DMS53 (cell line): ENCODE data around the gene NTF4.
A peak's percentile ranks its signal among the peaks of the same experiment; 100 is the strongest.

Experiments
- DNase-seq: peaks from one replicate; lab custom pipeline; 2025; lab: John Stamatoyannopoulos, UW

Gene NTF4

GRCh38 chr19:49020931-49021895, 43.4 kb downstream of the NTF4 start:
- peak; percentile 41 for DNase-seq

- DNase-seq: no peak
Observed at GRCh38 chr19:49020342-49020741, 44.3 kb downstream of the NTF4 start.

GRCh38 chr19:49019242-49019932, 45.2 kb downstream of the NTF4 start:
- DNase-seq: peak; percentile 84

GRCh38 chr19:49018388-49019241, 46.0 kb downstream of the NTF4 start:
- DNase-seq: peak; percentile 56

- DNase-seq: peak; percentile 84
Observed at GRCh38 chr19:49017666-49018351, 46.8 kb downstream of the NTF4 start.

- peak; percentile 42 for DNase-seq
Observed at GRCh38 chr19:49017041-49017665, 47.5 kb downstream of the NTF4 start, which contains the start of gene LHB. Gene LHB, minus strand, starts transcription at chr19:49017091. Its CDS starts 10 bp downstream, at chr19:49017081.

GRCh38 chr19:49016067-49016839, 48.4 kb downstream of the NTF4 start:
- no peak for DNase-seq

GRCh38 chr19:49014870-49015255, 49.8 kb downstream of the NTF4 start:
- DNase-seq: no peak

GRCh38 chr19:49014123-49014869, 50.3 kb downstream of the NTF4 start:
- DNase-seq: peak; percentile 64

GRCh38 chr19:49011194-49011593, 53.4 kb downstream of the NTF4 start:
- no peak for DNase-seq
